ENCODE results near the gene TNFRSF4.

DNA sequence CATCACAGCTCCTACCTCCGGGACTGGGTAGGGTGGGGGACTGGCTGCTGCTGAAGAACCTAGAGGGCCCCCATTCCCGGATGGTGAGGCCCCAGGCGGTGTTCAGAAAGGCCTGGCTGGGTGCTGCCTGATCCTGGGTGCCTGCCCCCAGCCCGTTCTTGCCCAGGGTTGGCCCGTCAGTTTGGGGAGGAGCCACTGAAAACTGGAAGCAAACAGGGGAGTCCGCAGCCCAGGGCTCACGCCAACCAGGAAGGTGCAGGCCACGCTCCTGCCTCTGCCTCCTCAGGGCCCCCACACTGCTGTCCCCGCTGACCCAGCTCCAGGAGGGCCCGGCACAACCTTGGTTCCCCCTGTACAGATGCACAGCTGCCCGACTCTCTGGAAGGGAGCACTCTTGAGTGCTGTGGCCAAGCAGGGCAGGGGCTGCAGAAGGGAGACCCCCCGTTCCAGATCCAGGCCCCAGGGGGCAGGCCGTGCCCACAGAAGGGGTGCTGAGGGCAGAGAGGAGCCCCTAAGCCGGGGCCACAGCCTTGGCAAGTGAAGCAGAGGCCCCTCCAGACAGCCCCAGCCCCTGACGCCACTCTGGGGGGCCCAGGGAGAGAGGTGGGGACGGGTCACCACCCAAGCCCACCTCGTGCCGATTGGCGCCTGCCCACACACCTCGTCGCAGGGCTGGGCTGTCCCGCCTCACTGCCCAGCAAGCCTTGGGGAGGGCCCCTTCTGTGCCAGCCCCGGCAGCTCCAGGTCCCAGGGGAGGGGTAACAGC, 27.1 kb upstream of the TNFRSF4 start:
- TF ChIP-seq, protein P1, sequence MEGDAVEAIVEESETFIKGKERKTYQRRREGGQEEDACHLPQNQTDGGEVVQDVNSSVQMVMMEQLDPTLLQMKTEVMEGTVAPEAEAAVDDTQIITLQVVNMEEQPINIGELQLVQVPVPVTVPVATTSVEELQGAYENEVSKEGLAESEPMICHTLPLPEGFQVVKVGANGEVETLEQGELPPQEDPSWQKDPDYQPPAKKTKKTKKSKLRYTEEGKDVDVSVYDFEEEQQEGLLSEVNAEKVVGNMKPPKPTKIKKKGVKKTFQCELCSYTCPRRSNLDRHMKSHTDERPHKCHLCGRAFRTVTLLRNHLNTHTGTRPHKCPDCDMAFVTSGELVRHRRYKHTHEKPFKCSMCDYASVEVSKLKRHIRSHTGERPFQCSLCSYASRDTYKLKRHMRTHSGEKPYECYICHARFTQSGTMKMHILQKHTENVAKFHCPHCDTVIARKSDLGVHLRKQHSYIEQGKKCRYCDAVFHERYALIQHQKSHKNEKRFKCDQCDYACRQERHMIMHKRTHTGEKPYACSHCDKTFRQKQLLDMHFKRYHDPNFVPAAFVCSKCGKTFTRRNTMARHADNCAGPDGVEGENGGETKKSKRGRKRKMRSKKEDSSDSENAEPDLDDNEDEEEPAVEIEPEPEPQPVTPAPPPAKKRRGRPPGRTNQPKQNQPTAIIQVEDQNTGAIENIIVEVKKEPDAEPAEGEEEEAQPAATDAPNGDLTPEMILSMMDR (IDR thresholded peaks at IDR 0.05 in 8 of 11, conservative IDR thresholded peaks at IDR 0.05 in 3 of 11), result no peak
- no peak for TF ChIP-seq POLR2AphosphoS5 (IDR thresholded peaks at IDR 0.05)

All from spleen (tissue), 7 donors.